Stomach (tissue), 4 donors: ENCODE results near the gene BRF1.

ENCODE experiments used
- CTCF ChIP-seq, 7 experiments: fragments of 450-650 bp in 4 of 7; fragments of 200-600 bp in 3 of 7; sonication (generic) in 3 of 7; IDR thresholded peaks; one replicate each; pipeline ENCODE4 v1.5.1; 2016 to 2019; ENCODE audit warnings: antibody characterized with exemption in 7 of 7, control low read depth in 2 of 7, mild to moderate bottlenecking in 1 of 7
- POLR2A ChIP-seq, 4 donors: fragments of 450-650 bp; IDR thresholded peaks; one replicate each; pipeline ENCODE4 v1.6.1; 2016; ENCODE audit warnings: antibody characterized with exemption in 4 of 4, control low read depth in 2 of 4, mild to moderate bottlenecking in 1 of 4, moderate library complexity in 1 of 4

GRCh38 chr14:105253329-105253682, 47.5 kb downstream of the BRF1 start:
- TF ChIP-seq CTCF (IDR thresholded peaks at IDR 0.05), result no peak
- TF ChIP-seq POLR2A (IDR thresholded peaks at IDR 0.05), result no peak
